AG09309 (cell line): ENCODE results near the gene DQX1.
"Not testable (repeated sequence)": the region's sequence is repeated elsewhere in the genome, so short reads cannot be mapped to it uniquely, and the experiment has no call there.

Experiments
- DNase-seq: peaks from one replicate; pipeline ENCODE4 v3.0.0-alpha.2; 2010; ENCODE audit warnings: low read depth
- H3K4me3 ChIP-seq: 2 replicates; pipeline ENCODE4 v1.5.1; 2011; ENCODE audit warnings: mild to moderate bottlenecking, low read depth, low read length, moderate library complexity; ENCODE audit not compliant: control insufficient read depth
- TF ChIP-seq, protein P1 (sequence below): IDR thresholded peaks from 2 replicates; pipeline ENCODE4 v1.5.1; 2011; ENCODE audit warnings: mild to moderate bottlenecking, low read depth, low read length, inconsistent platforms; ENCODE audit not compliant: insufficient read depth, control insufficient read depth; ENCODE audit errors: missing control alignments

The DQX1 gene

DNA sequence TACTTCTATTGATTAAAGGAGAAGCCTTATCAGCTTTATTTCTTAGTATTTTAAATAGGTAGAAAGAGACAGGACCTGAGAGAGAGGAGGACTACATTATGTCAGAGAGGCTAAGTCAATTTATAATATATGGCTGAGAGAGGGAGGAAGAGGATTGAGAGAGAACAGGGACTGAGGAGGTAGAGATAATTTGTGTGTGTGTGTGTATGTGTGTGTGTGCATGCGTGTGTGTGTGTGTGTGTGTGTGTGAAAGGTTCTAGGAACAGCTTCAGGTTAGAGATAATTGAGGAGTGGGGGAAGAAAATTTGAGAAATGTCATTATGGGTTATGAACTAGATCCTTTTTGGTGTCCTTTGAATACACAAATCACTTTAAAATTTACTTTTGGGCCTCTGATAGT, 43.7 kb upstream of the DQX1 start:
- no peak overlapping the region for H3K4me3 ChIP-seq
- TF ChIP-seq, protein P1, sequence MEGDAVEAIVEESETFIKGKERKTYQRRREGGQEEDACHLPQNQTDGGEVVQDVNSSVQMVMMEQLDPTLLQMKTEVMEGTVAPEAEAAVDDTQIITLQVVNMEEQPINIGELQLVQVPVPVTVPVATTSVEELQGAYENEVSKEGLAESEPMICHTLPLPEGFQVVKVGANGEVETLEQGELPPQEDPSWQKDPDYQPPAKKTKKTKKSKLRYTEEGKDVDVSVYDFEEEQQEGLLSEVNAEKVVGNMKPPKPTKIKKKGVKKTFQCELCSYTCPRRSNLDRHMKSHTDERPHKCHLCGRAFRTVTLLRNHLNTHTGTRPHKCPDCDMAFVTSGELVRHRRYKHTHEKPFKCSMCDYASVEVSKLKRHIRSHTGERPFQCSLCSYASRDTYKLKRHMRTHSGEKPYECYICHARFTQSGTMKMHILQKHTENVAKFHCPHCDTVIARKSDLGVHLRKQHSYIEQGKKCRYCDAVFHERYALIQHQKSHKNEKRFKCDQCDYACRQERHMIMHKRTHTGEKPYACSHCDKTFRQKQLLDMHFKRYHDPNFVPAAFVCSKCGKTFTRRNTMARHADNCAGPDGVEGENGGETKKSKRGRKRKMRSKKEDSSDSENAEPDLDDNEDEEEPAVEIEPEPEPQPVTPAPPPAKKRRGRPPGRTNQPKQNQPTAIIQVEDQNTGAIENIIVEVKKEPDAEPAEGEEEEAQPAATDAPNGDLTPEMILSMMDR: no peak
- no peak for DNase-seq

DNA sequence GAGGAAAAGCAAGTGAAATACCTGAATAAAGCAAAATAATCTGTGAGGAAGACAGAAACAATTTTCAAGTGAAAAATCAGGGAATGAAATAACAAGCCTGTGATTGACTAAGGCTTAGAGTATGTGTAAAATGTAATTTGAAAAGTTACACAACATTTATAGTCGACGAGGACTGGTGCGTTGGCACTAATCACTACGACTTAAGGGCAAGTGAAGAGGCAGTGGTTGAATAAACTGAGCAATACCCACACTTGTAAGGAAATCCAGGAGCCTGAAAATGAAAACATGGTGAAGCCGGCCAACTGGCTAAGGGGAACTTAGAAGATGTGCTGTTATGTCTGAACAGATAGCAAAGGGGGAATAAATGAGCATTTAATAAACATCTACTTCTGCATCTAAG, 41.9 kb upstream of the DQX1 start:
- H3K4me3 ChIP-seq: no peak overlapping the region
- peak; percentile 92 for DNase-seq
- TF ChIP-seq, protein P1: no peak

DNA sequence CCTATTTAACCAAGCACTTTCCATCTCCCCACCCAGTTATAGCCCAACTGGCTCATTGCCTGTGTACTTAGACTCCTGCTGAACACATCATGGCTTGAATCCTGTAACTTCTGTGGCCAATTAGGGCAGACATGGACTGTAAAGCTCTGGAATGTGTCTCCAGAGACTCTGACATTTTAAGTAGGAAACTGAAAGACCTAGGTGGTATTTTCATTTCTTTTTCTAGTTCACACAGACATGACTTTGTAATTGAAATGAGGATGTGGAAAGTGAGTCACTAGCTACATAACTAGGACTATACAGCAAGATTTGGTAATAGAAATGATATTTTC, 40.7 kb upstream of the DQX1 start:
- DNase-seq: peak; percentile 99
- H3K4me3 ChIP-seq: no peak overlapping the region
- TF ChIP-seq, protein P1: no peak

DNA sequence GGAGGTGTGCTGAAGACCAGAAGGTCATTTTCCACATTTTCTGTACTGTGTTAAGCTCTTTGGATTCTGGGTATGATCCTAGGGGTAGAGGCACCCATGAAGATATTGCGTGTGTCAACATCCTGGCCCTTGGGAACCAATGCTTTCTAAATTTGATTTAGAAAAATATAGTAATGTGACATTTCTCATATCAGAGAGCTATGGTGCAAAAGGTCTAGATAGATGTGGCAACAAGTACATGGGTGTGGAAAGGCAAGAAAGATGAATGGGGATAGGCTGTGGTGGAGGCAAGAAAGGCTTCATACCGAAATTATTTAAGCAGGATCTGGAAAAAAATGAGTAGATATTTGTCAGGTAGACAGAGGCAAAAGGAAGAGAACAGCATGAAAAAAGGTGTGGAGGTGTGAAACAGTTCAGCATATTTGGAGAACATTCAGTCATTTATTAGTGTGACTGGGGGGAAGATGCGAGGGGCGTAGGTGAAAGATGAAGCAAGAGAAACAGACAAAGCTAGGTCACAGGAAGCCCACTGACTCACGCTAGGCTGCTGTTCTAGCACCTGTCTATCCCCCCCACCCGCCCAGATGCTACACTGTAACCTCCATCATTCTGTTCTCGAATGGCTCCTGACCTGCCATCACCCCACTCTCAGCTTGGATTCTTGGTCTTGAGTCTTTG, 40.2 kb upstream of the DQX1 start:
- DNase-seq: no peak
- no peak overlapping the region for H3K4me3 ChIP-seq
- TF ChIP-seq, protein P1: no peak

DNA sequence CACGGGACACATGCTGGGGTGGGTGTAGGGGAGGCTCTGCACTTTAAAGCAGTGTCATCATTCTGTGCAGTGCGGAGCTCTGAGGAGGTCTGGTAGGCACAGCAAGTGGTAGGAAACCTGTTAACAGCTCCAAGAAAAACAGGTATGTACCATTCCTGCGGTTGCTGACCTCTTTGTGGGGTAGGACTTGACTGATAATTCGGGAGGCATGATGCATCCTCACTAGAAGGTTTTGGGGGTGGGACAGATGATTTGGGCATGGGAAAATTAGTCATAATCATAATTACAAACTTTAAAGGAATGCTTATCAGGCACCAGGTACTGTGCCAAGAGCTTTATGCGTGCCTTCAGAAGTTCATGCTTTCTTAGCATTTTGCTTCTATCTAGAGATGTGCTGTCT, 38.2 kb upstream of the DQX1 start:
- TF ChIP-seq, protein P1: no peak
- no peak overlapping the region for H3K4me3 ChIP-seq
- DNase-seq: no peak

DNA sequence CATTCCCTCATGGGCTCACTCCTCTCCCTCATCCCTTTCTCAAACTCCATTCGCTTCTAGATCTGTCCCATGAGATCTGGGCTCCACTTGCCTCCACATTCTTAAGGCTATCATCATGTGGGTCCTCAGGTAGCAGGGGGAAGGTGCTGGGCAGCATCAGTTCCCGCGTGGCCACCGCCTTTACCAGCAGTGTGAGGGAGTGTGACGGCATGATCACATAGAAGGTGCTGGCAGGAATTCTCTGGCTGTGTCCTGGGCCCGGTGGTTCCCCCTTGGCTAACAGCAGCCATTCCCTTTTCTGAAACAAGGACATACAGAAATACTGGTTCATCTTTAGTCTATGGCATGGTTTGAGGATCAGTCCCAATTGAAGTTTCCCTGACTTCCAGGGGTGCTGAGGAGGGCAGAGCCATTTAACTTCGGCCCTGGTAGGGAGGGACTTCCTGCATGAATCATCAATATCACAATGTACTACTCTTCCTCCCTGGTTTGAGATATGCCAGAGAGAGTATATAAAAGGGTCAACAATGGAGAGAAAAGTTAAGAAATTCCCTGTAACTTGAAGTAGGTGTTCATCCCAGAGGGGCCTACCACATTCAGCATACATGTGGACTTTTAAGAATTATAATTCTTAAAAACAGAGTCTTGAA, 36.2 kb upstream of the DQX1 start:
- TF ChIP-seq, protein P1: no peak
- no peak overlapping the region for H3K4me3 ChIP-seq

DNA sequence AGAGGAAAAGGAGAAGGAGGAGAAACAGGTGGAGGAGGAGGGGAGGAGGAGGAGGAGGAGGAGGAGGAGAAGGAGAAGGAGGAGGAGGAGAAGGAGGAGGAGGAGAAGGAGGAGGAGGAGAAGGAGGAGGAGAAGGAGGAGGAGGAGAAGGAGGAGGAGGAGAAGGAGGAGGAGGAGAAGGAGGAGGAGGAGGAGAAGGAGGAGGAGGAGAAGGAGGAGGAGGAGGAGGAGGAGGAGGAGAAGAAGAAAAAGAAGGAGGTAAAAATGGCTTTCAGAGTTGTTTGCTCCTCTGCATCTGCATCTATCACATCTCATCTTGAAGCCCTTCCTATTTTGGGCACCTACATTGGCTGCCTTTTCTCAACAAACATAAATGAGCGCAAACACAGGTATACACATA, 35.0 kb upstream of the DQX1 start:
- not testable (repeated sequence) for H3K4me3 ChIP-seq, DNase-seq

More for the DNA sequence above, 36.2 kb upstream of the DQX1 start:
- DNase-seq: no peak
